IPS-20b (cell line): ENCODE results near the gene DOCK7.

Source experiments
- H3K27ac ChIP-seq: one replicate; pipeline ENCODE4 v1.5.1; 2013; ENCODE audit warnings: low read length
- H3K27me3 ChIP-seq: 2 replicates; pipeline ENCODE4 v1.6.1; 2013; ENCODE audit warnings: mild to moderate bottlenecking, low read length, inconsistent platforms; ENCODE audit not compliant: insufficient read depth
- H3K36me3 ChIP-seq: 2 replicates; pipeline ENCODE4 v1.6.1; 2013; ENCODE audit warnings: low read depth, mild to moderate bottlenecking, inconsistent platforms, low read length, moderate library complexity; ENCODE audit not compliant: insufficient read depth
- H3K4me1 ChIP-seq: 2 replicates; pipeline ENCODE4 v1.6.1; 2013; ENCODE audit warnings: mild to moderate bottlenecking, control low read depth, inconsistent platforms, low read length, moderate library complexity; ENCODE audit not compliant: insufficient read depth
- H3K4me3 ChIP-seq: 2 replicates; pipeline ENCODE4 v1.5.1; 2013; ENCODE audit warnings: mild to moderate bottlenecking, low read length, inconsistent platforms
- H3K9ac ChIP-seq: 2 replicates; pipeline ENCODE4 v1.6.1; 2013; ENCODE audit warnings: low read depth, mild to moderate bottlenecking, inconsistent platforms, low read length, moderate library complexity
- H3K9me3 ChIP-seq: 2 replicates; pipeline ENCODE4 v1.6.1; 2013; ENCODE audit warnings: mild to moderate bottlenecking, low read depth, low read length, inconsistent platforms; ENCODE audit not compliant: insufficient read depth

The DOCK7 gene

DNA sequence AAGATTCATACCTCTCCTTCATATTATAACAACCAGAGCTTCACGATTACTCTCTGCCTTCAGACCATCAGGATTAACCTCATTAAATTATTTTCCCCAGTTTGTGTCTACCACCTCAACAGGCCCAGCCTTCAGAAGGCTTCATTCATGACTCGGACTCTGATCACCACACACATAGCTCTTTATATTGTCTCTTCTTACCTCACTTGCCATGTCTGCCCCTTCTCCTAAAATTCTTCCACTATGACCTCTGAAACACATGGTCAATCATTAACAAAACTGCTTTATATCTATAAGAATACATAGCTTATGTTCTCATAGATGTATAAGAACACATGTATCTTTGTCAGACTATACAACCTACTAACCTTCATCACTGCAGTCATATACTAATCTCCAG lies 171.6 kb downstream of the DOCK7 start:
- H3K27ac ChIP-seq = no peak overlapping the region

DNA sequence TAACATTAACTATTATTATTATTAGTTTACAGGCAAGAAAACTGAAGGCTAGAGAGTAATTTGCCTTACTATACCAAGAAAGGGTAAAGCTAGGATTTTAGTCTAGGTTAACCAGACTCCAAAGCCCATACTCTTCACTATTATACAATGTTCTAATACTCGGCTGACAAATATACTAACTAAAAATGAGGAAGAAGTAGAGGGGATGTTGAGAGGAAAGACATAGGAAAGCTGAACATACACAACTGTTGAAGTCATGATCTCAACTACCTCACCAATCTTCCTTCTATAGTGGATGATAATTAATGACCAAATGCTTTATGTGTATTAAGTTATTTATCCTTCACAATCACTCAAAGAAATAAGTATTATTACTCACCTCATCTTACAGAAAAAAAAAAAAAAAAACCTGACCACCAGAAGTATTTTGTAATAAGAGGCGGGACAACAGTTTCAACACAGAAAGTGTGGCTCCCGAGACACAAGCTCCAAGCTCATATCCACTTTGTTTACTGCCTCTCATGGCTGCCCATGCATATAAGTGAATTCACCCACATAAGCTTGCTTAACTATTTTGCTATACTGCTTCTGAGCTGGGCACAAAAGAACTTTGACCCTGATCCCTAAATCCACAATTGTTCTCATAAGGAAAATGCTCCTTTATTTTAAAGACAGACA lies 173.3 kb downstream of the DOCK7 start:
- no peak overlapping the region for H3K9ac ChIP-seq
- no peak overlapping the region for H3K27ac ChIP-seq
- no peaks in the 10 kb centered on the region for H3K4me1 ChIP-seq
- H3K9me3 ChIP-seq = 0 out of 2 replicates have a peak, but pooled peaks cover 2% of the 10 kb centered on the region
- H3K36me3 ChIP-seq = peaks cover 9% of the 10 kb centered on the region; the same call in 1 of the 2 replicates
- H3K4me3 ChIP-seq = no peak overlapping the region
- H3K27me3 ChIP-seq = no peaks in the 10 kb centered on the region

More for the DNA sequence above, 171.6 kb downstream of the DOCK7 start:
- Histone ChIP-seq H3K4me1 (no peaks in the 10 kb centered on the region), H3K9me3 (0 out of 2 replicates have a peak, but pooled peaks cover 2% of the 10 kb centered on the region), H3K27me3 (no peaks in the 10 kb centered on the region), H3K9ac (no peak overlapping the region), H3K4me3 (no peak overlapping the region), H3K36me3 (peaks cover 6% of the 10 kb centered on the region; the same call in 1 of the 2 replicates)

DNA sequence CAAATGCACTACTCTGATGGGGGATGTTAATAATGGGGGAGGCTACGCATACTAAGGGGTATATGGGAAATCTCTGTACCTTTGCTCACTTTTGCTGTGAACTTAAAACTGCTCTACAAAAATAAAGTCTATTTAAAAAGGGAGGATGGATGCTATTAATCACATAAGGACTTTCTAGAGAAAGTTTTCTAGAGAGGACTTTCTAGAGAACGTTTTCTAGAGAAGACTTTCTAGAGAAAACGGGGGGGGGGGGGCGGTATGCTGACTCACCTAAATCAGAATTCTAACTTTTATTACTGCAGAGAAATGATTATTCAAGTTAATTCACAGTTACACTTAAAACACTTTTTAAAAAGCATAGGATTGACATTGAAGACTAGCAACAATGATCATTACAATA lies 175.2 kb downstream of the DOCK7 start:
- no peak overlapping the region for H3K27ac ChIP-seq
- H3K4me3 ChIP-seq = no peak overlapping the region
- peaks cover 11% of the 10 kb centered on the region; the same call in 1 of the 2 replicates for H3K36me3 ChIP-seq
- H3K9me3 ChIP-seq = no peaks in the 10 kb centered on the region
- H3K27me3 ChIP-seq = no peaks in the 10 kb centered on the region
- H3K9ac ChIP-seq = no peak overlapping the region
- H3K4me1 ChIP-seq = no peaks in the 10 kb centered on the region

DNA sequence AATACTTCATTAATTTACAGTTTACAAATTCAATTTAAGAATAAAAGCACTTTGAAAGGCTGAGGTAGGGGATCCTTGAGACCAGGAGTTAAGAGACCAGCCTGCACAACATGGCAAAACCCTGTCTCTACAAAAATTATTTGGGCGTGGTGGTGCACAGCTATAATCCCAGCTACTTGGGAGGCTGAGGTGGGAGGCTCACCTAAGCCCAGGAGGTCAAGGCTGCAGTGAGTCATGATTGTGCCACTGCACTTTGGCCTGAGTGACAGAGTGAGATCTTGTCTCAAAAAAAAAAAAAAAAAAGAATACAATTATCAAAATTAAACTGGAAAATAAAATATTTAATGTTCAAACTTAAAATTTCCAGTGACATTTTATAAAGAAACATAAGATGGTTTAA lies 179.2 kb downstream of the DOCK7 start:
- Histone ChIP-seq H3K27ac (no peak overlapping the region), H3K4me1 (no peaks in the 10 kb centered on the region), H3K9me3 (no peaks in the 10 kb centered on the region), H3K9ac (no peak overlapping the region), H3K36me3 (peaks cover 20% of the 10 kb centered on the region; the same call in 1 of the 2 replicates), H3K4me3 (no peak overlapping the region), H3K27me3 (no peaks in the 10 kb centered on the region)

DNA sequence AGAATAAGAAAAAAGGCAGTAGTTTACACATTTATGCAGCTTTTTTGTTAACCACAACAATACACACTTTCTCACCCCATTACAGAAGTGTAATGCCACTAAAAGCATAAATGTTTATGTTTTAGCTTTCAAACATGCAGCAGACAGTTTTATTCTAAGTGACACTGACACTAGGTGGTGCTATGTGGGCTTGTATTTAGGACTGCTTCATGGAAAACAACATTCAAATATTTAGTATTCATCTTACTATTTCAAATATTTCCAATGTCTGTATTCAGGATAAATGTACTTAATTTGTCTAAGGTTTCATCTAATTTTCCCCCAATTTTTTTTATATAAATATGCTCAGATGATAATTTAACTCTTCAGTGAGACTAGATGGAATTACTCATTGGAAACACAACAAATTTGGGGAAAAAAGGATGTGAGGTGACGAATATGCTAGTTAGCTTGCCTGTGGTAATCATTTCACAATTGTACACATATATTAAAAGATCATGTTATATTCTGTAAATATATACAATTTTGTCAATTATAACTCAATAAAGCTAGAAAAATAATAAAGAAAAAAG lies 179.9 kb downstream of the DOCK7 start:
- H3K4me1 ChIP-seq = no peaks in the 10 kb centered on the region
- H3K36me3 ChIP-seq = peaks cover 16% of the 10 kb centered on the region; the same call in 1 of the 2 replicates
- no peak overlapping the region for H3K27ac ChIP-seq
- H3K4me3 ChIP-seq = no peak overlapping the region
- no peaks in the 10 kb centered on the region for H3K9me3 ChIP-seq
- H3K27me3 ChIP-seq = no peaks in the 10 kb centered on the region
- H3K9ac ChIP-seq = no peak overlapping the region

DNA sequence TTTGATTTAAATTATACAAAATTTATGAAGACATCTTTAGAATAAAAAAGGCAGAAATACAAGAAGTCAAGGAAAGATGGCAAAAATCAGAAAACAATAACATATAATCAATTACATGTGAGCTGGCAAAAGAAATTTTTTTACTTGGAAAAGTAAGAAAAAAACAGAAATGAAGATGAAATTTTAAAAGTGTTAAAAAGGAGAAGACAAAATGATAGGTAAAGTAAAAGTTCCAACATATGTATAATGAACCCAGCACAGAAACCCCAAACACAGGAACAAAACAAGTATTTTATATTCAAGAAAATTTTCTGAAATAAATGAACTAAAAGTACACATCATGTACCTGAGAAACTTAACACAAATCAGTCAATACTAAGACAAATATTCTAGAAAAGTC lies 188.0 kb downstream of the DOCK7 start:
- peaks cover 10% of the 10 kb centered on the region; the same call in 1 of the 2 replicates for H3K36me3 ChIP-seq
- no peak overlapping the region for H3K9ac ChIP-seq
- H3K9me3 ChIP-seq = no peaks in the 10 kb centered on the region
- no peak overlapping the region for H3K4me3 ChIP-seq
- H3K4me1 ChIP-seq = no peaks in the 10 kb centered on the region
- no peak overlapping the region for H3K27ac ChIP-seq
- no peaks in the 10 kb centered on the region for H3K27me3 ChIP-seq

DNA sequence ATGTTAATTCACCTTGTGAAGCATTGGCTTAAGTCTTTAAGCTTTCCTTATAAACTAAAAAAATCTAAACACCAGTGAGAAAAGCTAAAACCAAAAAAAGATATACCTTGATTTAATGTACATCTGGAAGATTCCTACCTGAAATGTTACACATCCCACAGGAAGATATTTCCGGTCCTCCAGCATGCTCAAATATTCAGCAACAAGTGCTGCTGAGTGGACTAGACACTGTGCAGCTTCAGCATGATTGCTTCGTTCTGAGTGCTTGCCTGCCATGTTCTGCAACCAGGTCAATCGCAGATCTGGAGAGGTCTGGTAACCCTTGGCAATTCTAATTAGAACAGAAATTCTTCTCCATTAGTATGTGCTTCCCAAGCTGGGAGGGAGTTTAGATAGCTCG lies 194.0 kb downstream of the DOCK7 start:
- H3K9me3 ChIP-seq = no peaks in the 10 kb centered on the region
- H3K36me3 ChIP-seq = peaks cover 36% of the 10 kb centered on the region; the same call in 1 of the 2 replicates
- H3K27ac ChIP-seq = no peak overlapping the region
- H3K4me3 ChIP-seq = no peak overlapping the region
- H3K9ac ChIP-seq = no peak overlapping the region
- peaks cover 3% of the 10 kb centered on the region; the same call in 1 of the 2 replicates for H3K4me1 ChIP-seq
- H3K27me3 ChIP-seq = no peaks in the 10 kb centered on the region

DNA sequence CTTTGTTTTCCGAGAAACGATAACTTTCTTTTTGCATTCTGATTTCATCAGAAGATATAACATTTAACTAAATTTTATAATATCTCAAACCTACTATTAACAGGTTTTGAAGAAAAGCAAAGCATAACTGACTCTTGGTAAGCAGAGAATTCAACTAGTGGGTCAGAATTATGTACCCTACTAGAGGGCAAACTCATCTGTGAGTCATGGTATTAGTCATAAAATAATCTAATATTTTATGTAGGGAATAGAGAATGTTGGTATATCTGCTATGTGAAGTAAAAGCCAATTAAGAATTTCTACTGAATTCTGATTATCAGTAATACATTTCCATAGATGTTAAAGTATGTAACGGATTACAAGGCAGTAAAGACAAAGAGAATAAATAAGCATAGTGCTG lies 194.5 kb downstream of the DOCK7 start:
- Histone ChIP-seq H3K4me1 (peaks cover 3% of the 10 kb centered on the region; the same call in 1 of the 2 replicates), H3K27ac (no peak overlapping the region), H3K9me3 (no peaks in the 10 kb centered on the region), H3K36me3 (peaks cover 36% of the 10 kb centered on the region; the same call in 1 of the 2 replicates), H3K4me3 (no peak overlapping the region), H3K9ac (no peak overlapping the region), H3K27me3 (no peaks in the 10 kb centered on the region)

DNA sequence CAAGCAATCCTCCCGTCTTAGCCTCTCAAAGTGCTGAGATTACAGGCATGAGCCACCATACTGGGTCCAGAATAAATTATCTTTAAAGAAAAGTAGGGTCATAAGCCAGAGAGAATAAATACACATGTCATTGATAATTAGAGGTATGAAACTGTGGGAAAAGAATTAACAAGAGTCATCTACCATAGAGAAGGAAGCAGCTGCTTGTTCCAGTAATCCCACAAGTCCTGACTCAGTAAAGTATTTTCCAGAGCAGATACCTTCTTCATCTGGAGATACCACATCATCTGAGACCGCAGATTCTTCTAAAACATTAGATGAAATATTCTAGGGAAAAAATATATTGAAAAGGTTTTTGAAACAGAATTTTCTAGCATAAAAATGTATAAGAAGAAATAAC lies 195.7 kb downstream of the DOCK7 start:
- H3K36me3 ChIP-seq = peaks cover 36% of the 10 kb centered on the region; the same call in 1 of the 2 replicates

DNA sequence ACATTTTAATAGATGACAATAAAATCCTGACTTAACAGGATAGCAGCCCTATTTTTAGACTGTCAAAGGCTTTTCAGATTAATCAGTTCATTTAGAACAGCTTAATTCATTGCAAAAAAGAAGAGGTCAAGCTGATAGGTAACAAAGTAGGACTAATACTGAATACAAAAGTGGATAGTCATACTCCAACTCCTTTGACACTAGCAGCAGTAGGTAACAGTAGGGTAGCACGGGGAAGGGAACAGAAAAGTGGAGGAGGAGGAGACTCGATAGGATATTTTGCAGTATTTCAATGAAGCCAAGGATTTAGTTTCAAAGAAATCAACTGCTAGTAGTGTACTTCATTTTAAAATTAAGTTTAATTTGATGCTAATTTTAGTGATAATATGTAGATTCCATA lies 200.2 kb downstream of the DOCK7 start:
- no peak overlapping the region for H3K27ac ChIP-seq
- no peaks in the 10 kb centered on the region for H3K27me3 ChIP-seq
- H3K9me3 ChIP-seq = no peaks in the 10 kb centered on the region
- no peak overlapping the region for H3K9ac ChIP-seq
- H3K4me3 ChIP-seq = no peak overlapping the region
- H3K36me3 ChIP-seq = peaks cover 22% of the 10 kb centered on the region; the same call in 1 of the 2 replicates
- peaks cover 15% of the 10 kb centered on the region; the same call in 1 of the 2 replicates for H3K4me1 ChIP-seq

More for the DNA sequence above, 195.7 kb downstream of the DOCK7 start:
- Histone ChIP-seq H3K9ac (no peak overlapping the region), H3K9me3 (no peaks in the 10 kb centered on the region), H3K27me3 (no peaks in the 10 kb centered on the region), H3K4me3 (no peak overlapping the region), H3K27ac (no peak overlapping the region), H3K4me1 (peaks cover 9% of the 10 kb centered on the region; the same call in 1 of the 2 replicates)

DNA sequence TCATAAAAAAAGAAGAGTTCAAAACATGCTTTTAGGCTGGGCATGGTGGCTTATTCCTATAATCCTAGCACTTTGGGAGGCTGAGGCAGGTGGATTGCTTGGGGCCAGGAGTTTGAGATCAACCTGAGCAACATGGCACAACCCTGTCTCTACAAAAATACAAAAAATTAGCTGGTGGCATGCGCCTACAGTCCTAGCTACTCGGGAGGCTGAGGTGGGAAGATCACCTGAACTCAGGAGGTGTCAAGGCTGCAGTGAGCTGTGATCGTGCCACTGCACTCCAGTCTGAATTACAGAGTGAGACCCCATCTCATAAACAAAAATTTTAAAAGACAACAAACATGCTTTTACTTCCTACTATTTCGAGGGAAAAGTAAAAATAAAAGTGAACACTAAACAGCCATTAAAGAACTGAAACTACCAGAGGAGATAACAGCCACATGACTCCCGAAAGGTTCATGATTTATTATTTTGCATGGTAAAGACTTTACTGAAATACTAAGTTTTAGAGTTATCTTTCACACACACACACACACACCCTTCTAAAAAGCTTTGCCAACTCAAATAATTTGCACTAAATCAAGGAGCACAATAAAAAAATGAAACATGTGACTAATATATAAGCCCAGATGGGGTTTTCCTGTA lies 203.2 kb downstream of the DOCK7 start:
- Histone ChIP-seq H3K4me3 (no peak overlapping the region), H3K9me3 (no peaks in the 10 kb centered on the region), H3K36me3 (no peaks in the 10 kb centered on the region), H3K9ac (no peak overlapping the region), H3K27me3 (no peaks in the 10 kb centered on the region), H3K4me1 (peaks cover 15% of the 10 kb centered on the region; the same call in 1 of the 2 replicates), H3K27ac (no peak overlapping the region)
